Measurements from ENCODE around the gene ERCC3.

The ERCC3 gene

GRCh38 chr2:127279781-127280180, 14.2 kb downstream of the ERCC3 start:
- DNase-seq (ENCODE audit: low spot score): no peak
- TF ChIP-seq CTCF (IDR thresholded peaks at IDR 0.05; ENCODE audit: extremely low read depth, missing control alignments): no peak

GRCh38 chr2:127278959-127279358, 15.0 kb downstream of the ERCC3 start:
- DNase-seq (ENCODE audit: low spot score): no peak
- no peak for TF ChIP-seq CTCF (IDR thresholded peaks at IDR 0.05; ENCODE audit: extremely low read depth, missing control alignments)

GRCh38 chr2:127277028-127277427, 16.9 kb downstream of the ERCC3 start:
- TF ChIP-seq CTCF (IDR thresholded peaks at IDR 0.05; ENCODE audit: extremely low read depth, missing control alignments): no peak

GRCh38 chr2:127275789-127276188, 18.2 kb downstream of the ERCC3 start:
- no peak for TF ChIP-seq CTCF (IDR thresholded peaks at IDR 0.05; ENCODE audit: extremely low read depth, missing control alignments)

More at GRCh38 chr2:127277028-127277427, 16.9 kb downstream of the ERCC3 start:
- DNase-seq (ENCODE audit: low spot score): peak; percentile 38

GRCh38 chr2:127275356-127275755, 18.6 kb downstream of the ERCC3 start:
- no peak for TF ChIP-seq CTCF (IDR thresholded peaks at IDR 0.05; ENCODE audit: extremely low read depth, missing control alignments)
- no peak for DNase-seq (ENCODE audit: low spot score)

More at GRCh38 chr2:127275789-127276188, 18.2 kb downstream of the ERCC3 start:
- no peak for DNase-seq (ENCODE audit: low spot score)

- no peak for DNase-seq (ENCODE audit: low spot score)
- no peak for TF ChIP-seq CTCF (IDR thresholded peaks at IDR 0.05; ENCODE audit: extremely low read depth, missing control alignments)
Measured at GRCh38 chr2:127270663-127271062, 23.3 kb downstream of the ERCC3 start.

GRCh38 chr2:127261804-127262406, 32.0 kb downstream of the ERCC3 start:
- no peak for TF ChIP-seq CTCF (IDR thresholded peaks at IDR 0.05; ENCODE audit: extremely low read depth, missing control alignments)

More at GRCh38 chr2:127261804-127262406, 32.0 kb downstream of the ERCC3 start:
- no peak for DNase-seq (ENCODE audit: low spot score)
